Suprapubic skin (tissue), 3 donors: Measurements from ENCODE around the gene NFIB.

ENCODE experiments used
- CTCF ChIP-seq, 2 donors: fragments of 200-600 bp in 1 of 2; fragments of 450-650 bp in 1 of 2; sonication (generic) in 1 of 2; IDR thresholded peaks; one replicate each; pipeline ENCODE4 v1.5.1; 2016 to 2019; ENCODE audit warnings: antibody characterized with exemption in 2 of 2, mild to moderate bottlenecking in 1 of 2, moderate library complexity in 1 of 2
- POLR2AphosphoS5 ChIP-seq, 3 donors: sonication (generic); formaldehyde crosslinking; IDR thresholded peaks; one replicate each; pipeline ENCODE4 v1.6.1; 2017; ENCODE audit warnings: antibody characterized with exemption in 3 of 3

- TF ChIP-seq CTCF (IDR thresholded peaks at IDR 0.05) = no peak
- TF ChIP-seq POLR2AphosphoS5 (IDR thresholded peaks at IDR 0.05) = no peak
Measured at GRCh38 chr9:14340219-14340873, 26.4 kb upstream of the NFIB start.
